A549 (cell line): ENCODE results near the gene ROBO1.

Source experiments
- CTCF ChIP-seq: fragments of >200 bp; sonication (Bioruptor Twin); formaldehyde crosslinking; IDR thresholded peaks from 3 replicates; pipeline ENCODE4 v1.5.1; 2016
- EP300 ChIP-seq, 2 experiments: fragments of >200 bp; sonication (Bioruptor Twin); formaldehyde crosslinking; IDR thresholded peaks; 2 replicates in 1 of 2; 3 replicates in 1 of 2; pipeline ENCODE4 v1.6.1; 2016 to 2017
- MAFK ChIP-seq: fragments of 450-650 bp; IDR thresholded peaks from 2 replicates; pipeline ENCODE4 v1.6.1; 2014; ENCODE audit not compliant: partially characterized antibody
- MAX ChIP-seq: IDR thresholded peaks from 2 replicates; pipeline ENCODE4 v1.6.1; 2012
- NR3C1 ChIP-seq: fragments of >200 bp; sonication (Bioruptor Twin); formaldehyde crosslinking; IDR thresholded peaks from 3 replicates; pipeline ENCODE4 v1.6.1; 2017
- POLR2A ChIP-seq: IDR thresholded peaks from 2 replicates; pipeline ENCODE4 v1.6.1; 2012; ENCODE audit warnings: mild to moderate bottlenecking, low read length
- RCOR1 ChIP-seq: fragments of 150-350 bp; IDR thresholded peaks from 2 replicates; pipeline ENCODE4 v1.6.1; 2014; ENCODE audit warnings: antibody characterized with exemption, low read length, low read depth
- RFX5 ChIP-seq: fragments of 450-650 bp; IDR thresholded peaks from 2 replicates; pipeline ENCODE4 v1.7.1; 2014; ENCODE audit warnings: antibody characterized with exemption, mild to moderate bottlenecking, moderate library complexity
- ZC3H11A ChIP-seq: fragments of 450-650 bp; IDR thresholded peaks from 2 replicates; pipeline ENCODE4 v1.6.1; 2014; ENCODE audit warnings: antibody characterized with exemption, mild to moderate bottlenecking
- ZNF302 ChIP-seq: fragments of 250-450 bp; sonication (Bioruptor Pico); IDR thresholded peaks from 2 replicates; pipeline ENCODE4 v1.9.0; 2021; ENCODE audit warnings: inconsistent platforms, mild to moderate bottlenecking, moderate library complexity

GRCh38 chr3:79354179-79354688 is 413.6 kb downstream of the ROBO1 start:
- TF ChIP-seq POLR2A (no peak), EP300 (IDR thresholded peaks at IDR 0.05) (no peak), MAX (no peak), ZC3H11A (no peak), CTCF (no peak), MAFK (no peak), NR3C1 (no peak), RCOR1 (no peak), ZNF302 (CRISPR knock-in tag) (no peak), RFX5 (no peak)
